B cell (primary cell): ENCODE results near the gene KDM7A. TPM values are rescaled to one million over a fixed set of nuclear protein-coding genes. Genes with fewer than 3 reads are reported as not detected.

Source experiments
- ATAC-seq: fragments of 200-7000 bp; cut with Tn5 transposase; one replicate; pipeline ENCODE4 v1.10.0; 2021; ENCODE audit warnings: low read depth, mild to moderate bottlenecking, moderate number of reproducible peaks, moderate library complexity
- CTCF ChIA-PET: fragments of 350-600 bp; sonication (Branson Sonifier 250); formaldehyde crosslinking; loops from one replicate; lab custom pipeline; 2021; ENCODE audit warnings: antibody characterized with exemption, inconsistent platforms; lab: Charles Lee
- POLR2A ChIA-PET: fragments of 350-600 bp; sonication (Branson Sonifier 250); formaldehyde crosslinking; loops from one replicate; lab custom pipeline; 2021; ENCODE audit warnings: antibody characterized with exemption; lab: Charles Lee
- DNase-seq: peaks from one replicate; pipeline ENCODE4 v3.0.0; 2013
- H2AFZ ChIP-seq: 2 replicates; pipeline ENCODE4 v1.6.1; 2012; ENCODE audit warnings: mild to moderate bottlenecking, low read depth, low read length; ENCODE audit not compliant: insufficient read depth, poor library complexity, severe bottlenecking
- H3K27ac ChIP-seq, 2 donors: 1 replicate in 1 of 2; 2 replicates in 1 of 2; pipeline ENCODE4 v1.5.1; 2012 to 2013; ENCODE audit warnings: low read length in 2 of 2, mild to moderate bottlenecking in 2 of 2, moderate library complexity in 1 of 2
- H3K27me3 ChIP-seq, 4 experiments: fragments of 200-600 bp in 1 of 4; sonication (generic) in 1 of 4; replicated peaks in 1 of 4; 1 replicate in 2 of 4; 2 replicates in 2 of 4; pipeline versions ENCODE4 v1.6.1 to v1.7.0; 2013 to 2016; ENCODE audit warnings: low read length in 3 of 4, mild to moderate bottlenecking in 2 of 4, mixed read lengths in 1 of 4, moderate library complexity in 1 of 4; ENCODE audit not compliant: insufficient read depth in 4 of 4, control insufficient read depth in 3 of 4; ENCODE audit errors: control extremely low read depth in 1 of 4
- H3K36me3 ChIP-seq, 2 experiments: replicated peaks in 1 of 2; 1 replicate in 1 of 2; 2 replicates in 1 of 2; pipeline versions ENCODE4 v1.6.1 to v1.7.1; 2013; ENCODE audit warnings: low read length in 1 of 2; ENCODE audit not compliant: insufficient read depth in 2 of 2, control insufficient read depth in 1 of 2; ENCODE audit errors: control extremely low read depth in 1 of 2, extremely low read depth in 1 of 2
- H3K4me1 ChIP-seq, 2 donors: fragments of 200-600 bp in 1 of 2; sonication (generic) in 1 of 2; 1 replicate in 1 of 2; 2 replicates in 1 of 2; pipeline versions ENCODE4 v1.5.1 to v1.6.1; 2013 to 2017; ENCODE audit warnings: low read length in 2 of 2; ENCODE audit not compliant: control insufficient read depth in 2 of 2, insufficient read depth in 2 of 2
- H3K4me2 ChIP-seq: replicated peaks from 2 replicates; pipeline ENCODE3; 2012; ENCODE audit warnings: mild to moderate bottlenecking, low read depth, low read length; ENCODE audit not compliant: poor library complexity, severe bottlenecking
- H3K4me3 ChIP-seq, 5 experiments: fragments of 200-600 bp in 1 of 5; sonication (generic) in 1 of 5; 1 replicate in 3 of 5; 2 replicates in 2 of 5; pipeline versions ENCODE4 v1.5.1 to v1.7.0; 2011 to 2016; ENCODE audit warnings: low read length in 4 of 5, mild to moderate bottlenecking in 4 of 5, low read depth in 2 of 5, control low read depth in 1 of 5, moderate library complexity in 1 of 5; ENCODE audit not compliant: insufficient read depth in 1 of 5; ENCODE audit errors: control extremely low read depth in 1 of 5, extremely low read depth in 1 of 5
- H3K79me2 ChIP-seq: fragments of 200-600 bp; sonication (generic); one replicate; pipeline ENCODE4 v1.6.0; 2016; ENCODE audit warnings: low read length; ENCODE audit not compliant: control insufficient read depth, insufficient read depth
- H3K9ac ChIP-seq: fragments of 200-600 bp; sonication (generic); 2 replicates; pipeline ENCODE4 v1.6.1; 2017; ENCODE audit warnings: mild to moderate bottlenecking, low read length, moderate library complexity
- H3K9me3 ChIP-seq, 3 donors: one replicate each; pipeline versions ENCODE4 v1.6.1 to v1.7.1; 2013; ENCODE audit warnings: low read length in 2 of 3; ENCODE audit not compliant: control insufficient read depth in 2 of 3, insufficient read depth in 1 of 3; ENCODE audit errors: control extremely low read depth in 1 of 3
- H4K20me1 ChIP-seq: 2 replicates; pipeline ENCODE4 v1.6.0; 2012; ENCODE audit warnings: mild to moderate bottlenecking, low read length; ENCODE audit not compliant: insufficient read depth, control insufficient read depth, poor library complexity, severe bottlenecking
- H3K27ac Mint-ChIP-seq: one replicate; pipeline ENCODE4 v1.8.0; 2021; ENCODE audit warnings: mixed read lengths
- H3K27me3 Mint-ChIP-seq: one replicate; pipeline ENCODE4 v1.8.0; 2021; ENCODE audit warnings: mixed read lengths
- H3K4me1 Mint-ChIP-seq: one replicate; pipeline ENCODE4 v1.8.0; 2021; ENCODE audit warnings: mixed read lengths
- H3K4me3 Mint-ChIP-seq: one replicate; pipeline ENCODE4 v1.8.0; 2021; ENCODE audit warnings: mixed read lengths
- H3K9me3 Mint-ChIP-seq: one replicate; pipeline ENCODE4 v1.8.0; 2022; ENCODE audit warnings: mixed read lengths; ENCODE audit not compliant: insufficient read depth
- EZH2 ChIP-seq: IDR thresholded peaks from 2 replicates; pipeline ENCODE4 v1.6.1; 2012; ENCODE audit warnings: borderline replicate concordance, low read depth, mild to moderate bottlenecking, moderate library complexity, low read length; ENCODE audit not compliant: insufficient read depth, poor library complexity, severe bottlenecking
- WGBS: methylation state at CpG from one replicate; pipeline ENCODE4 v1.1.5; 2013; ENCODE audit warnings: missing lambda C conversion rate; ENCODE audit not compliant: insufficient coverage; 5-methylcytosine and 5-hydroxymethylcytosine counted together
- intact Hi-C: fragments of 100-400 bp; cut with micrococcal nuclease; formaldehyde crosslinking; loops from one replicate; pipeline ENCODE4 v1.10.0; 2022
- polyA plus RNA-seq: library from polyadenylated mRNA; depleted of rRNA; stranded (reverse); fragments of >200 nt; gene quantifications from 2 replicates; pipeline ENCODE4 v1.2.3, GENCODE V29; 2012
- small RNA-seq: library from RNA; depleted of rRNA; stranded (forward); fragments of <200 nt; gene quantifications from one replicate; pipeline ENCODE3, GENCODE V24; 2012; ENCODE audit warnings: low replicate concordance, low read depth; ENCODE audit not compliant: insufficient read length
- total RNA-seq, 2 donors: library from RNA; stranded (reverse); fragments of 120-200 nt in 1 of 2; gene quantifications; 1 replicate in 1 of 2; 2 replicates in 1 of 2; pipeline versions ENCODE4 v1.2.3 to v1.2.4, GENCODE V29; 2013 to 2022
- TF ChIP-seq, protein P1 (sequence below): fragments of 200-600 bp; IDR thresholded peaks from one replicate; pipeline ENCODE4 v1.8.0; 2022; ENCODE audit warnings: antibody characterized with exemption, mild to moderate bottlenecking

Gene KDM7A
- total and polyA plus RNA-seq, 2 donors (not counting 1 experiment from before 2014, with no cell fraction given) = 16.1 to 50.8 TPM

- H3K4me3 ChIP-seq = no peak overlapping the region
- H3K79me2 ChIP-seq = peaks cover 7% of the 10 kb centered on the region
- H3K27me3 ChIP-seq = no peaks in the 10 kb centered on the region
- H3K4me2 ChIP-seq = no peak overlapping the region
- peaks cover 0 to 62% of the 10 kb centered on the region in 2 experiments for H3K36me3 ChIP-seq
- WGBS = 97% methylated on average over 3 of the region's 7 CpGs
- POLR2A ChIA-PET = interaction anchor here (0.6 to 0.7 kb wide), 2 partner anchors 286 to 362 kb away, joined by 3 to 9 read pairs; no protein-coding TSS in a partner anchor
- intact Hi-C loops = no loop called here
- no peak overlapping the region for H3K4me3 Mint-ChIP-seq
- no peak overlapping the region for H3K9ac ChIP-seq
- H3K27me3 Mint-ChIP-seq = no peaks in the 10 kb centered on the region
- CTCF ChIA-PET = no interaction called here
- H3K9me3 Mint-ChIP-seq = no peaks in the 10 kb centered on the region
- H3K27ac ChIP-seq = no peak overlapping the region
- H3K27ac Mint-ChIP-seq = no peak overlapping the region
- H3K9me3 ChIP-seq = no peaks in the 10 kb centered on the region
- H4K20me1 ChIP-seq = peaks cover 40% of the 10 kb centered on the region
- H3K4me1 ChIP-seq = peaks cover 9 to 15% of the 10 kb centered on the region in 2 donors
- no peak for TF ChIP-seq EZH2
- TF ChIP-seq, protein P1, sequence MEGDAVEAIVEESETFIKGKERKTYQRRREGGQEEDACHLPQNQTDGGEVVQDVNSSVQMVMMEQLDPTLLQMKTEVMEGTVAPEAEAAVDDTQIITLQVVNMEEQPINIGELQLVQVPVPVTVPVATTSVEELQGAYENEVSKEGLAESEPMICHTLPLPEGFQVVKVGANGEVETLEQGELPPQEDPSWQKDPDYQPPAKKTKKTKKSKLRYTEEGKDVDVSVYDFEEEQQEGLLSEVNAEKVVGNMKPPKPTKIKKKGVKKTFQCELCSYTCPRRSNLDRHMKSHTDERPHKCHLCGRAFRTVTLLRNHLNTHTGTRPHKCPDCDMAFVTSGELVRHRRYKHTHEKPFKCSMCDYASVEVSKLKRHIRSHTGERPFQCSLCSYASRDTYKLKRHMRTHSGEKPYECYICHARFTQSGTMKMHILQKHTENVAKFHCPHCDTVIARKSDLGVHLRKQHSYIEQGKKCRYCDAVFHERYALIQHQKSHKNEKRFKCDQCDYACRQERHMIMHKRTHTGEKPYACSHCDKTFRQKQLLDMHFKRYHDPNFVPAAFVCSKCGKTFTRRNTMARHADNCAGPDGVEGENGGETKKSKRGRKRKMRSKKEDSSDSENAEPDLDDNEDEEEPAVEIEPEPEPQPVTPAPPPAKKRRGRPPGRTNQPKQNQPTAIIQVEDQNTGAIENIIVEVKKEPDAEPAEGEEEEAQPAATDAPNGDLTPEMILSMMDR = no peak
- ATAC-seq (no peak), DNase-seq (no peak)
- H3K4me1 Mint-ChIP-seq = peaks cover 21% of the 10 kb centered on the region
- H2AFZ ChIP-seq = no peak overlapping the region
These were observed 141.2 kb downstream of the KDM7A start for GRCh38 chr7:140035400-140036223.

Small RNA genes lying within 50 kb of the gene (small RNA-seq; reads per million reads assigned to genes)
- gene RF00019 (not detected), gene RNU6-797P (not detected)

Other genes starting within 250 kb of the KDM7A start
- 160 and 177 TPM in 2 replicates for gene PARP12, start 114.0 kb downstream of the KDM7A start, total RNA-seq
- 170 and 233 TPM in 2 replicates for gene PARP12, start 114.0 kb downstream of the KDM7A start, polyA plus RNA-seq
- 20.1 TPM in 2 replicates for gene SLC37A3, start 221.5 kb upstream of the KDM7A start, total RNA-seq
- gene SLC37A3, start 221.5 kb upstream of the KDM7A start, polyA plus RNA-seq = 9.1 and 23.1 TPM in 2 replicates
- 0.37 and 0.51 TPM in 2 replicates for gene RAB19, start 227.1 kb upstream of the KDM7A start, total RNA-seq
- gene RAB19, start 227.1 kb upstream of the KDM7A start, polyA plus RNA-seq = 0.71 and 1.1 TPM in 2 replicates